Measurements from ENCODE around the gene NHSL2. TPM values are rescaled to one million over a fixed set of nuclear protein-coding genes. Genes with fewer than 3 reads are reported as not detected.

The NHSL2 gene
- total RNA-seq, 1 experiment from 2014 or later: 0.07 TPM

- Histone ChIP-seq H3K4me1 (ENCODE audit: insufficient read depth, low read length) (peaks cover 8% of the 10 kb centered on the region), H3K9ac (ENCODE audit: low read length) (no peak overlapping the region), H2AFZ (ENCODE audit: low read length) (no peak overlapping the region), H4K20me1 (ENCODE audit: low read length) (no peaks in the 10 kb centered on the region), H3K27ac (ENCODE audit: low read length) (no peak overlapping the region), H3K9me3 (ENCODE audit: low read length) (no peaks in the 10 kb centered on the region), H3K4me2 (ENCODE audit: low read length) (peak overlapping the region; percentile 48), H3K4me3 (ENCODE audit: low read length) (no peak overlapping the region), H3K79me2 (ENCODE audit: low read length) (no peaks in the 10 kb centered on the region), H3F3A (ENCODE audit: low read length, unreplicated experiment) (no peaks in the 10 kb centered on the region), H3K27me3 (ENCODE audit: low read length) (peaks cover 12% of the 10 kb centered on the region), H3K9me2 (replicated peaks; ENCODE audit: low read length) (no peaks in the 10 kb centered on the region), H3K36me3 (ENCODE audit: low read depth, low read length) (no peaks in the 10 kb centered on the region)
- ATAC-seq: peak; percentile 86
- POLR2A ChIA-PET (ENCODE audit: unreplicated experiment): no interaction called here
- no TSS peak for BruUV-seq (replicated peaks)
- peak; percentile 55 for DNase-seq
- CTCF ChIA-PET: no interaction called here
- TF ChIP-seq CTCF (conservative IDR thresholded peaks at IDR 0.05; ENCODE audit: low read depth, low read length): peak; percentile 60
- no peak for TF ChIP-seq EZH2 (IDR thresholded peaks at IDR 0.05; ENCODE audit: low read length, unreplicated experiment)
- intact Hi-C loops (cut with micrococcal nuclease): loop anchor here (2.0 kb wide), 1 partner anchor 256 kb away; no protein-coding TSS in a partner anchor
These were observed 40.2 kb upstream of the NHSL2 start for GRCh38 chrX:71870208-71871098.

GRCh38 chrX:71871367-71871766 lies 39.3 kb upstream of the NHSL2 start:
- Histone ChIP-seq H3K4me2 (ENCODE audit: low read length) (no peak overlapping the region), H2AFZ (ENCODE audit: low read length) (no peak overlapping the region), H3K9ac (ENCODE audit: low read length) (no peak overlapping the region), H3K4me1 (ENCODE audit: insufficient read depth, low read length) (peaks cover 8% of the 10 kb centered on the region), H4K20me1 (ENCODE audit: low read length) (no peaks in the 10 kb centered on the region), H3K9me2 (replicated peaks; ENCODE audit: low read length) (no peaks in the 10 kb centered on the region), H3K9me3 (ENCODE audit: low read length) (no peaks in the 10 kb centered on the region), H3K27me3 (ENCODE audit: low read length) (peaks cover 3% of the 10 kb centered on the region), H3K27ac (ENCODE audit: low read length) (no peak overlapping the region), H3K36me3 (ENCODE audit: low read depth, low read length) (no peaks in the 10 kb centered on the region), H3F3A (ENCODE audit: low read length, unreplicated experiment) (no peaks in the 10 kb centered on the region), H3K79me2 (ENCODE audit: low read length) (no peaks in the 10 kb centered on the region), H3K4me3 (ENCODE audit: low read length) (no peak overlapping the region)
- CTCF ChIA-PET: no interaction called here
- no TSS peak for BruUV-seq (replicated peaks)
- DNase-seq (peak; percentile 32), ATAC-seq (no peak)
- TF ChIP-seq CTCF (conservative IDR thresholded peaks at IDR 0.05; ENCODE audit: low read depth, low read length) (no peak), EZH2 (IDR thresholded peaks at IDR 0.05; ENCODE audit: low read length, unreplicated experiment) (no peak), EZH2phosphoT487 (IDR thresholded peaks at IDR 0.05; ENCODE audit: borderline replicate concordance, low read length) (no peak)
- POLR2A ChIA-PET (ENCODE audit: unreplicated experiment): no interaction called here
- intact Hi-C loops (cut with micrococcal nuclease): loop anchor here (2.0 kb wide), 1 partner anchor 255 kb away; no protein-coding TSS in a partner anchor
